SK-N-SH treated with all-trans-retinoic acid at 6 μM for 48 hours (cell line): Measurements from ENCODE around the gene BMP8B.
"Not testable (repeated sequence)": the region's sequence is repeated elsewhere in the genome, so short reads cannot be mapped to it uniquely, and the experiment has no call there.

Experiments used
- ATAC-seq: fragments of 200-7000 bp; cut with Tn5 transposase; 3 replicates; pipeline ENCODE4 v1.9.1; 2020; ENCODE audit warnings: mild to moderate bottlenecking, moderate library complexity
- ARNTL ChIP-seq: fragments of 450-650 bp; formaldehyde crosslinking; IDR thresholded peaks from 2 replicates; pipeline ENCODE4 v1.5.0; 2020; ENCODE audit warnings: low read depth, mild to moderate bottlenecking, moderate library complexity, borderline replicate concordance
- BACH2 ChIP-seq: fragments of 250-450 bp; sonication (Bioruptor Pico); IDR thresholded peaks from 2 replicates; pipeline ENCODE4 v1.9.0; 2021; ENCODE audit warnings: mild to moderate bottlenecking, borderline replicate concordance
- CREB5 ChIP-seq: fragments of 250-450 bp; sonication (Bioruptor Pico); IDR thresholded peaks from 2 replicates; pipeline ENCODE4 v1.5.1; 2020; ENCODE audit warnings: low read depth, mild to moderate bottlenecking, moderate library complexity
- CSDC2 ChIP-seq: fragments of 250-450 bp; sonication (Bioruptor Pico); IDR thresholded peaks from 2 replicates; pipeline ENCODE4 v1.5.0; 2020; ENCODE audit warnings: mild to moderate bottlenecking, moderate library complexity
- CSRNP3 ChIP-seq: fragments of 250-450 bp; sonication (Bioruptor Pico); IDR thresholded peaks from 2 replicates; pipeline ENCODE4 v1.5.1; 2021; ENCODE audit warnings: mild to moderate bottlenecking, moderate library complexity
- ESRRG ChIP-seq: fragments of 250-450 bp; sonication (Bioruptor Pico); IDR thresholded peaks from 2 replicates; pipeline ENCODE4 v1.6.1; 2021; ENCODE audit warnings: mild to moderate bottlenecking
- GLIS3 ChIP-seq: fragments of 250-450 bp; sonication (Bioruptor Pico); IDR thresholded peaks from 2 replicates; pipeline ENCODE4 v1.5.0; 2020; ENCODE audit warnings: mild to moderate bottlenecking, moderate library complexity
- ISL1 ChIP-seq: fragments of 250-450 bp; sonication (Bioruptor Pico); IDR thresholded peaks from 2 replicates; pipeline ENCODE4 v2.1.2; 2022; ENCODE audit warnings: mild to moderate bottlenecking, moderate library complexity
- OSR1 ChIP-seq: fragments of 250-450 bp; sonication (Bioruptor Pico); IDR thresholded peaks from 2 replicates; pipeline ENCODE4 v1.8.0; 2022; ENCODE audit warnings: moderate library complexity, mild to moderate bottlenecking, inconsistent platforms
- PATZ1 ChIP-seq: fragments of 250-450 bp; sonication (Bioruptor Pico); IDR thresholded peaks from 2 replicates; pipeline ENCODE4 v1.8.0; 2020; ENCODE audit warnings: mild to moderate bottlenecking, moderate library complexity, borderline replicate concordance
- POU6F1 ChIP-seq: fragments of 250-450 bp; sonication (Bioruptor Pico); IDR thresholded peaks from 2 replicates; pipeline ENCODE4 v1.8.0; 2021; ENCODE audit warnings: low read depth, mild to moderate bottlenecking, moderate library complexity, borderline replicate concordance
- PPARA ChIP-seq: fragments of 250-450 bp; sonication (Bioruptor Pico); IDR thresholded peaks from 2 replicates; pipeline ENCODE4 v1.5.0; 2020; ENCODE audit warnings: mild to moderate bottlenecking, borderline replicate concordance
- RARB ChIP-seq: fragments of 250-450 bp; sonication (Bioruptor Pico); IDR thresholded peaks from 2 replicates; pipeline ENCODE4 v1.8.0; 2021; ENCODE audit warnings: mild to moderate bottlenecking, moderate library complexity
- SNAI2 ChIP-seq: fragments of 250-450 bp; sonication (Bioruptor Pico); IDR thresholded peaks from 2 replicates; pipeline ENCODE4 v1.5.0; 2020; ENCODE audit warnings: mild to moderate bottlenecking, moderate library complexity
- TCF4 ChIP-seq: fragments of 250-450 bp; sonication (Bioruptor Pico); IDR thresholded peaks from 2 replicates; pipeline ENCODE4 v1.8.0; 2021; ENCODE audit warnings: mild to moderate bottlenecking, moderate library complexity, borderline replicate concordance
- TOX ChIP-seq: fragments of 250-450 bp; sonication (Bioruptor Pico); IDR thresholded peaks from 2 replicates; pipeline ENCODE4 v1.8.0; 2021; ENCODE audit warnings: mild to moderate bottlenecking, moderate library complexity, borderline replicate concordance
- TSHZ2 ChIP-seq: fragments of 250-450 bp; sonication (Bioruptor Pico); IDR thresholded peaks from 2 replicates; pipeline ENCODE4 v1.5.0; 2020; ENCODE audit warnings: mild to moderate bottlenecking, moderate library complexity
- ZC3H10 ChIP-seq: fragments of 250-450 bp; sonication (Bioruptor Pico); IDR thresholded peaks from 2 replicates; pipeline ENCODE4 v1.5.1; 2021; ENCODE audit warnings: mild to moderate bottlenecking, moderate library complexity
- ZFP3 ChIP-seq: fragments of 250-450 bp; sonication (Bioruptor Pico); IDR thresholded peaks from 2 replicates; pipeline ENCODE4 v1.5.0; 2020; ENCODE audit warnings: mild to moderate bottlenecking, moderate library complexity
- ZFP30 ChIP-seq: fragments of 450-650 bp; formaldehyde crosslinking; IDR thresholded peaks from 2 replicates; pipeline ENCODE4 v1.5.0; 2022; ENCODE audit warnings: mild to moderate bottlenecking, moderate library complexity
- ZNF565 ChIP-seq: fragments of 450-650 bp; formaldehyde crosslinking; conservative IDR thresholded peaks from 2 replicates; pipeline ENCODE4 v1.5.0; 2020; ENCODE audit warnings: low read depth, mild to moderate bottlenecking, moderate library complexity
- ZNF70 ChIP-seq: fragments of 450-650 bp; formaldehyde crosslinking; IDR thresholded peaks from 2 replicates; pipeline ENCODE4 v1.5.0; 2020; ENCODE audit warnings: mild to moderate bottlenecking, moderate library complexity
- ZNF8 ChIP-seq: fragments of 450-650 bp; formaldehyde crosslinking; IDR thresholded peaks from 2 replicates; pipeline ENCODE4 v1.5.0; 2020; ENCODE audit warnings: mild to moderate bottlenecking, moderate library complexity

Gene BMP8B

GRCh38 chr1:39795651-39796050 lies 7.0 kb upstream of the BMP8B start:
- ATAC-seq: no peak

GRCh38 chr1:39791838-39792237 lies 3.2 kb upstream of the BMP8B start:
- no peak for ATAC-seq
- no peak for TF ChIP-seq ZNF565 (CRISPR knock-in tag)
- no peak for TF ChIP-seq ZC3H10
- TF ChIP-seq, all 23 proteins: peak for 0

More at GRCh38 chr1:39795651-39796050, 7.0 kb upstream of the BMP8B start:
- no peak for TF ChIP-seq TCF4 (CRISPR knock-in tag)
- no peak for TF ChIP-seq ESRRG
- TF ChIP-seq OSR1 (CRISPR knock-in tag): no peak

- ATAC-seq: no peak
- TF ChIP-seq CREB5: no peak
- no peak for TF ChIP-seq ZNF70 (CRISPR knock-in tag)
- no peak for TF ChIP-seq TCF4 (CRISPR knock-in tag)
- TF ChIP-seq ZFP3: no peak
- no peak for TF ChIP-seq ESRRG
- no peak for TF ChIP-seq TSHZ2 (CRISPR knock-in tag)
- no peak for TF ChIP-seq TOX
- TF ChIP-seq RARB: no peak
- TF ChIP-seq ISL1 (CRISPR knock-in tag): no peak
- no peak for TF ChIP-seq GLIS3 (CRISPR knock-in tag)
- TF ChIP-seq PPARA: no peak
- no peak for TF ChIP-seq SNAI2 (CRISPR knock-in tag)
- TF ChIP-seq OSR1 (CRISPR knock-in tag): no peak
- TF ChIP-seq BACH2 (CRISPR knock-in tag): no peak
- TF ChIP-seq CSDC2 (CRISPR knock-in tag): no peak
- TF ChIP-seq ZNF8 (CRISPR knock-in tag): no peak
- TF ChIP-seq PATZ1: no peak
- TF ChIP-seq CSRNP3 (CRISPR knock-in tag): no peak
- no peak for TF ChIP-seq ARNTL
Observed at GRCh38 chr1:39789571-39790110, 976 bp upstream of the BMP8B start.

GRCh38 chr1:39788426-39788757 lies 273 bp downstream of the BMP8B start:
- ATAC-seq: no peak
- TF ChIP-seq ZFP3 (no peak), PPARA (no peak), SNAI2 (CRISPR knock-in tag) (no peak), TOX (no peak), ARNTL (no peak), POU6F1 (CRISPR knock-in tag) (no peak), PATZ1 (no peak), CSDC2 (CRISPR knock-in tag) (no peak), ZFP30 (CRISPR knock-in tag) (no peak), ZNF8 (CRISPR knock-in tag) (no peak), CREB5 (no peak), ESRRG (no peak)

- not testable (repeated sequence) for ATAC-seq
Observed at GRCh38 chr1:39787964-39788363, 701 bp downstream of the BMP8B start.
